ENCODE results near the gene POTEM.
"Not testable (repeated sequence)": the region's sequence is repeated elsewhere in the genome, so short reads cannot be mapped to it uniquely, and the experiment has no call there.

Gene POTEM

GRCh38 chr14:19038060-19038664, 70.9 kb downstream of the POTEM start:
- DNase-seq: not testable (repeated sequence)

GRCh38 chr14:19038785-19039184, 71.6 kb downstream of the POTEM start:
- not testable (repeated sequence) for DNase-seq

GRCh38 chr14:19043384-19043783, 76.2 kb downstream of the POTEM start:
- not testable (repeated sequence) for DNase-seq

Data from fibroblast of skin of right biceps (primary cell).